ENCODE measurements around the gene ESYT3. TPM values are rescaled to one million over a fixed set of nuclear protein-coding genes. Genes with fewer than 3 reads are reported as not detected.

ESYT3 gene
- total RNA-seq, 1 experiment from 2014 or later = 6.3 TPM

DNA sequence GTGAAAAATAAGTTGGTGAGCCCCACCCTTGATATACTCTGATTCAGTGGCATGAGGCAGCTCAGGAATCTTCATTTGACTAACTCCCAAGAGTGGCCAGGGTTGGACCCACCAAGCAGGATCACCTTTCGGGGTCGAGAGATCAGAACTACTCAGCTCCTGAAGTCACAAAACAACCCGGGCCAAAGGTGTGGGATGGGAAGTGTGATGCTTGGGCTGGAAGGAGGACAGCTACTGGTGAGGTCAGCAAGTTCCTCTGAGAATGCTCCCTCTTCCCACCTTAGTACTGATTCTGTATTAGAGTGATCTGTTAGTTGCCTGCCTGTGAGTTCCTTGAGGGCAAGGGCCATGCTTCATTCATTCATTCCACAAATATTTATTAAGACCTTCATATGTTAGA is 15.1 kb downstream of the ESYT3 start:
- Histone ChIP-seq H2AFZ (ENCODE audit: low read length) (no peak overlapping the region), H3K23me2 (ENCODE audit: insufficient read length, low read depth, low read length, poor library complexity, severe bottlenecking) (no peaks in the 10 kb centered on the region), H2BK5ac (ENCODE audit: insufficient read length, low read length) (no peak overlapping the region), H3K4me2 (ENCODE audit: insufficient read depth, insufficient read length, low read length) (no peak overlapping the region), H3K4ac (ENCODE audit: low read depth, low read length) (no peak overlapping the region), H3K4me1 (ENCODE audit: insufficient read depth, low read length) (no peaks in the 10 kb centered on the region), H3K9ac (ENCODE audit: extremely low read depth, insufficient read length, low read length) (no peak overlapping the region), H3K27me3 (ENCODE audit: insufficient read depth, low read length) (no peaks in the 10 kb centered on the region), H3K14ac (ENCODE audit: insufficient read depth, low read length) (no peak overlapping the region), H2BK15ac (ENCODE audit: low read depth, low read length) (no peak overlapping the region), H4K8ac (replicated peaks; ENCODE audit: insufficient read length, low read depth, low read length) (no peak overlapping the region), H2BK12ac (ENCODE audit: insufficient read length, low read depth, low read length) (no peak overlapping the region), H3K18ac (ENCODE audit: insufficient read length, low read depth, low read length) (no peak overlapping the region), H3K27ac (ENCODE audit: insufficient read length, low read depth, low read length) (no peak overlapping the region), H3K23ac (ENCODE audit: insufficient read length, low read depth, low read length) (no peak overlapping the region), H3K79me2 (ENCODE audit: insufficient read depth, low read length) (no peaks in the 10 kb centered on the region), H4K20me1 (ENCODE audit: control insufficient read depth, insufficient read depth, insufficient read length) (no peaks in the 10 kb centered on the region), H3K56ac (ENCODE audit: insufficient read length, low read depth, low read length) (no peak overlapping the region), H2AK5ac (ENCODE audit: insufficient read length, low read length) (no peak overlapping the region), H3K79me1 (ENCODE audit: insufficient read depth, low read depth, low read length, poor library complexity, severe bottlenecking) (no peaks in the 10 kb centered on the region), H4K5ac (ENCODE audit: insufficient read length, low read depth, low read length) (no peak overlapping the region), H3K9me3 (ENCODE audit: control insufficient read depth, low read depth, low read length) (no peaks in the 10 kb centered on the region), H2BK20ac (ENCODE audit: low read depth, low read length, poor library complexity, severe bottlenecking) (no peak overlapping the region), H2BK120ac (ENCODE audit: low read depth, low read length, poor library complexity, severe bottlenecking) (no peak overlapping the region), H3T11ph (ENCODE audit: low read length) (no peak overlapping the region), H4K91ac (ENCODE audit: insufficient read length, low read depth, low read length) (no peak overlapping the region)
- no peak overlapping the region for H3K4me3 Mint-ChIP-seq
- no peaks in the 10 kb centered on the region; a peak in 1 of 7 replicates for H3K36me3 Mint-ChIP-seq (ENCODE audit: insufficient read depth in 1 of 3, low read depth in 3 of 3)
- TF ChIP-seq, protein P1, sequence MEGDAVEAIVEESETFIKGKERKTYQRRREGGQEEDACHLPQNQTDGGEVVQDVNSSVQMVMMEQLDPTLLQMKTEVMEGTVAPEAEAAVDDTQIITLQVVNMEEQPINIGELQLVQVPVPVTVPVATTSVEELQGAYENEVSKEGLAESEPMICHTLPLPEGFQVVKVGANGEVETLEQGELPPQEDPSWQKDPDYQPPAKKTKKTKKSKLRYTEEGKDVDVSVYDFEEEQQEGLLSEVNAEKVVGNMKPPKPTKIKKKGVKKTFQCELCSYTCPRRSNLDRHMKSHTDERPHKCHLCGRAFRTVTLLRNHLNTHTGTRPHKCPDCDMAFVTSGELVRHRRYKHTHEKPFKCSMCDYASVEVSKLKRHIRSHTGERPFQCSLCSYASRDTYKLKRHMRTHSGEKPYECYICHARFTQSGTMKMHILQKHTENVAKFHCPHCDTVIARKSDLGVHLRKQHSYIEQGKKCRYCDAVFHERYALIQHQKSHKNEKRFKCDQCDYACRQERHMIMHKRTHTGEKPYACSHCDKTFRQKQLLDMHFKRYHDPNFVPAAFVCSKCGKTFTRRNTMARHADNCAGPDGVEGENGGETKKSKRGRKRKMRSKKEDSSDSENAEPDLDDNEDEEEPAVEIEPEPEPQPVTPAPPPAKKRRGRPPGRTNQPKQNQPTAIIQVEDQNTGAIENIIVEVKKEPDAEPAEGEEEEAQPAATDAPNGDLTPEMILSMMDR (conservative IDR thresholded peaks at IDR 0.05) = no peak
- H3K27ac Mint-ChIP-seq = no peak overlapping the region
- no peaks in the 10 kb centered on the region for H3K9me3 Mint-ChIP-seq
- peaks cover 13 to 17% of the 10 kb centered on the region in 2 experiments for H3K4me1 Mint-ChIP-seq
- no peaks in the 10 kb centered on the region for H3K27me3 Mint-ChIP-seq (ENCODE audit: low read depth)
- DNase-seq = no peak
- no CpG with 5 or more reads among the region's 3 CpGs for WGBS (ENCODE audit: extremely low coverage, insufficient read length, low lambda C conversion rate)
